Measurements from ENCODE around the gene DR1.

DNA sequence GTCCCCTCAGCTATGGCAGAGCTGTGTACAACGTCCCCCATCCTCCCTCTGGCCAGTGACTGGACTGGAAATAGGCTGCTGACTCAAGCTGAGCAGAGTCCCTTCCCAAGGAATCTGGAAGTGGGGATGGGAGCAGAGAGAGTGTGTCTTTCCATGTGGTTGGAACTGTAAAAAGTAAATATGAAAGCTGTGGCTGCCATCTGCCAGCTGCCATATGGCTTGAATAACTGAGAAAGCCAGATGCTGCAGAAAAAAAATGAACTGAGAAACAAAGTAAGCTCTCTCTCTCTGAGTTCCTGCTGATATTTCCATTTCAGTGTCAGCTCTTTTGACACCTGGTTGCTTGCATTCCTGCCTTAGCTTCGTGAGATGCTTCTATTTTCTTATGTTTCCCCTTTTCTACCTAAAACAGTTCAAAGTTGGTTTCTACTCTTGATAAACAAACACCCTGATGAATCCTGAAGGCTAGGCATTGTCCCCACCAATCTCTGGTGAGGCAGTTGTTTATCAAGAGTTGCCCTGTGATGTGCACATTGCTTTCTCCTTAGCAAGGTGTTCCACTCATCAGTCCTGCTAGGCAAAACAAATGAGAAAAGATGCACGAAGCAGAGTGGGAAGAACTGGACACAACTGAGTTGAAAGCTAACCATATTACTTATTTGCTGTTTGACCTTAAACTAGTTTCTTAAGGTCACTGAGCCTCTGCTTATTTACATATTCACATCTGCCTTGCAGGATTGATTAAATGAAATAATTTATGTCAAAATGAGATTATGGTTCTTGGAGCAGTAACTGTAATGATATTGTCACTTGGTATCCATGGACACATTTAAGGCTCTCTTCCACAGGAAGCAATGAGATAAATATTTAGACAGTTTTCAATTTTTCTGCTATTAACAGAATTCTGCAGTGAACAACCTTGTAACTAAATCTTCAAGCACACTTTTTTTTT, 16.6 kb upstream of the DR1 start:
- TF ChIP-seq, protein P1, sequence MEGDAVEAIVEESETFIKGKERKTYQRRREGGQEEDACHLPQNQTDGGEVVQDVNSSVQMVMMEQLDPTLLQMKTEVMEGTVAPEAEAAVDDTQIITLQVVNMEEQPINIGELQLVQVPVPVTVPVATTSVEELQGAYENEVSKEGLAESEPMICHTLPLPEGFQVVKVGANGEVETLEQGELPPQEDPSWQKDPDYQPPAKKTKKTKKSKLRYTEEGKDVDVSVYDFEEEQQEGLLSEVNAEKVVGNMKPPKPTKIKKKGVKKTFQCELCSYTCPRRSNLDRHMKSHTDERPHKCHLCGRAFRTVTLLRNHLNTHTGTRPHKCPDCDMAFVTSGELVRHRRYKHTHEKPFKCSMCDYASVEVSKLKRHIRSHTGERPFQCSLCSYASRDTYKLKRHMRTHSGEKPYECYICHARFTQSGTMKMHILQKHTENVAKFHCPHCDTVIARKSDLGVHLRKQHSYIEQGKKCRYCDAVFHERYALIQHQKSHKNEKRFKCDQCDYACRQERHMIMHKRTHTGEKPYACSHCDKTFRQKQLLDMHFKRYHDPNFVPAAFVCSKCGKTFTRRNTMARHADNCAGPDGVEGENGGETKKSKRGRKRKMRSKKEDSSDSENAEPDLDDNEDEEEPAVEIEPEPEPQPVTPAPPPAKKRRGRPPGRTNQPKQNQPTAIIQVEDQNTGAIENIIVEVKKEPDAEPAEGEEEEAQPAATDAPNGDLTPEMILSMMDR (IDR thresholded peaks at IDR 0.05): no peak
- no peak for TF ChIP-seq POLR2A (IDR thresholded peaks at IDR 0.05)
